B cell (primary cell): ENCODE results near the gene PRKCH. TPM values are rescaled to one million over a fixed set of nuclear protein-coding genes. Genes with fewer than 3 reads are reported as not detected.

Source experiments
- ATAC-seq: fragments of 200-7000 bp; cut with Tn5 transposase; one replicate; pipeline ENCODE4 v1.10.0; 2021; ENCODE audit warnings: low read depth, mild to moderate bottlenecking, moderate number of reproducible peaks, moderate library complexity
- CTCF ChIA-PET: fragments of 350-600 bp; sonication (Branson Sonifier 250); formaldehyde crosslinking; loops from one replicate; lab custom pipeline; 2021; ENCODE audit warnings: antibody characterized with exemption, inconsistent platforms; lab: Charles Lee
- POLR2A ChIA-PET: fragments of 350-600 bp; sonication (Branson Sonifier 250); formaldehyde crosslinking; loops from one replicate; lab custom pipeline; 2021; ENCODE audit warnings: antibody characterized with exemption; lab: Charles Lee
- DNase-seq: peaks from one replicate; pipeline ENCODE4 v3.0.0; 2013
- H2AFZ ChIP-seq: 2 replicates; pipeline ENCODE4 v1.6.1; 2012; ENCODE audit warnings: mild to moderate bottlenecking, low read depth, low read length; ENCODE audit not compliant: insufficient read depth, poor library complexity, severe bottlenecking
- H3K27ac ChIP-seq, 2 donors: 1 replicate in 1 of 2; 2 replicates in 1 of 2; pipeline ENCODE4 v1.5.1; 2012 to 2013; ENCODE audit warnings: low read length in 2 of 2, mild to moderate bottlenecking in 2 of 2, moderate library complexity in 1 of 2
- H3K27me3 ChIP-seq, 4 experiments: fragments of 200-600 bp in 1 of 4; sonication (generic) in 1 of 4; replicated peaks in 1 of 4; 1 replicate in 2 of 4; 2 replicates in 2 of 4; pipeline versions ENCODE4 v1.6.1 to v1.7.0; 2013 to 2016; ENCODE audit warnings: low read length in 3 of 4, mild to moderate bottlenecking in 2 of 4, mixed read lengths in 1 of 4, moderate library complexity in 1 of 4; ENCODE audit not compliant: insufficient read depth in 4 of 4, control insufficient read depth in 3 of 4; ENCODE audit errors: control extremely low read depth in 1 of 4
- H3K36me3 ChIP-seq, 2 experiments: replicated peaks in 1 of 2; 1 replicate in 1 of 2; 2 replicates in 1 of 2; pipeline versions ENCODE4 v1.6.1 to v1.7.1; 2013; ENCODE audit warnings: low read length in 1 of 2; ENCODE audit not compliant: insufficient read depth in 2 of 2, control insufficient read depth in 1 of 2; ENCODE audit errors: control extremely low read depth in 1 of 2, extremely low read depth in 1 of 2
- H3K4me1 ChIP-seq, 2 donors: fragments of 200-600 bp in 1 of 2; sonication (generic) in 1 of 2; 1 replicate in 1 of 2; 2 replicates in 1 of 2; pipeline versions ENCODE4 v1.5.1 to v1.6.1; 2013 to 2017; ENCODE audit warnings: low read length in 2 of 2; ENCODE audit not compliant: control insufficient read depth in 2 of 2, insufficient read depth in 2 of 2
- H3K4me2 ChIP-seq: replicated peaks from 2 replicates; pipeline ENCODE3; 2012; ENCODE audit warnings: mild to moderate bottlenecking, low read depth, low read length; ENCODE audit not compliant: poor library complexity, severe bottlenecking
- H3K4me3 ChIP-seq, 5 experiments: fragments of 200-600 bp in 1 of 5; sonication (generic) in 1 of 5; 1 replicate in 3 of 5; 2 replicates in 2 of 5; pipeline versions ENCODE4 v1.5.1 to v1.7.0; 2011 to 2016; ENCODE audit warnings: low read length in 4 of 5, mild to moderate bottlenecking in 4 of 5, low read depth in 2 of 5, control low read depth in 1 of 5, moderate library complexity in 1 of 5; ENCODE audit not compliant: insufficient read depth in 1 of 5; ENCODE audit errors: control extremely low read depth in 1 of 5, extremely low read depth in 1 of 5
- H3K79me2 ChIP-seq: fragments of 200-600 bp; sonication (generic); one replicate; pipeline ENCODE4 v1.6.0; 2016; ENCODE audit warnings: low read length; ENCODE audit not compliant: control insufficient read depth, insufficient read depth
- H3K9ac ChIP-seq: fragments of 200-600 bp; sonication (generic); 2 replicates; pipeline ENCODE4 v1.6.1; 2017; ENCODE audit warnings: mild to moderate bottlenecking, low read length, moderate library complexity
- H3K9me3 ChIP-seq, 3 donors: one replicate each; pipeline versions ENCODE4 v1.6.1 to v1.7.1; 2013; ENCODE audit warnings: low read length in 2 of 3; ENCODE audit not compliant: control insufficient read depth in 2 of 3, insufficient read depth in 1 of 3; ENCODE audit errors: control extremely low read depth in 1 of 3
- H4K20me1 ChIP-seq: 2 replicates; pipeline ENCODE4 v1.6.0; 2012; ENCODE audit warnings: mild to moderate bottlenecking, low read length; ENCODE audit not compliant: insufficient read depth, control insufficient read depth, poor library complexity, severe bottlenecking
- H3K27ac Mint-ChIP-seq: one replicate; pipeline ENCODE4 v1.8.0; 2021; ENCODE audit warnings: mixed read lengths
- H3K27me3 Mint-ChIP-seq: one replicate; pipeline ENCODE4 v1.8.0; 2021; ENCODE audit warnings: mixed read lengths
- H3K4me1 Mint-ChIP-seq: one replicate; pipeline ENCODE4 v1.8.0; 2021; ENCODE audit warnings: mixed read lengths
- H3K4me3 Mint-ChIP-seq: one replicate; pipeline ENCODE4 v1.8.0; 2021; ENCODE audit warnings: mixed read lengths
- H3K9me3 Mint-ChIP-seq: one replicate; pipeline ENCODE4 v1.8.0; 2022; ENCODE audit warnings: mixed read lengths; ENCODE audit not compliant: insufficient read depth
- CTCF ChIP-seq: fragments of 200-600 bp; IDR thresholded peaks from one replicate; pipeline ENCODE4 v1.8.0; 2022; ENCODE audit warnings: antibody characterized with exemption, mild to moderate bottlenecking
- EZH2 ChIP-seq: IDR thresholded peaks from 2 replicates; pipeline ENCODE4 v1.6.1; 2012; ENCODE audit warnings: borderline replicate concordance, low read depth, mild to moderate bottlenecking, moderate library complexity, low read length; ENCODE audit not compliant: insufficient read depth, poor library complexity, severe bottlenecking
- WGBS: methylation state at CpG from one replicate; pipeline ENCODE4 v1.1.5; 2013; ENCODE audit warnings: missing lambda C conversion rate; ENCODE audit not compliant: insufficient coverage; 5-methylcytosine and 5-hydroxymethylcytosine counted together
- intact Hi-C: fragments of 100-400 bp; cut with micrococcal nuclease; formaldehyde crosslinking; loops from one replicate; pipeline ENCODE4 v1.10.0; 2022
- polyA plus RNA-seq: library from polyadenylated mRNA; depleted of rRNA; stranded (reverse); fragments of >200 nt; gene quantifications from 2 replicates; pipeline ENCODE4 v1.2.3, GENCODE V29; 2012
- total RNA-seq, 2 donors: library from RNA; stranded (reverse); fragments of 120-200 nt in 1 of 2; gene quantifications; 1 replicate in 1 of 2; 2 replicates in 1 of 2; pipeline versions ENCODE4 v1.2.3 to v1.2.4, GENCODE V29; 2013 to 2022

The PRKCH gene
- total and polyA plus RNA-seq, 2 donors (not counting 1 experiment from before 2014, with no cell fraction given): 2.0 to 5.0 TPM

GRCh38 chr14:61491224-61491623 lies 169.8 kb downstream of the PRKCH start:
- Histone ChIP-seq H3K4me1 (peaks cover 30 to 35% of the 10 kb centered on the region in 2 donors), H3K27me3 (no peaks in the 10 kb centered on the region), H3K27ac (no peak overlapping the region), H3K79me2 (no peaks in the 10 kb centered on the region), H3K4me2 (no peak overlapping the region), H3K9ac (no peak overlapping the region), H3K36me3 (no peaks in the 10 kb centered on the region), H2AFZ (no peak overlapping the region), H4K20me1 (no peaks in the 10 kb centered on the region), H3K9me3 (no peaks in the 10 kb centered on the region), H3K4me3 (no peak overlapping the region)
- POLR2A ChIA-PET: interaction anchor here (0.7 to 3.3 kb wide), 4 partner anchors 9 to 204 kb away, joined by 3 to 13 read pairs (median 4); partner anchors contain the start of gene HIF1A
- CTCF ChIA-PET: interaction anchor here (0.7 to 2.3 kb wide), 3 partner anchors 9 to 36 kb away, joined by 4 to 6 read pairs (median 4); no protein-coding TSS in a partner anchor
- Mint-ChIP-seq H3K4me1 (peaks cover 32% of the 10 kb centered on the region), H3K9me3 (no peaks in the 10 kb centered on the region), H3K27ac (no peak overlapping the region), H3K27me3 (no peaks in the 10 kb centered on the region), H3K4me3 (no peak overlapping the region)
- no peak for DNase-seq
- ATAC-seq: no peak
- no CpG with 5 or more reads among the region's 1 CpG for WGBS
- intact Hi-C loops: no loop called here
- no peak for TF ChIP-seq CTCF
- TF ChIP-seq EZH2: no peak

- intact Hi-C loops: no loop called here
These were observed 170.6 kb downstream of the PRKCH start for GRCh38 chr14:61491876-61492434.

More at GRCh38 chr14:61491876-61492434, 170.6 kb downstream of the PRKCH start:
- Histone ChIP-seq H3K36me3 (no peaks in the 10 kb centered on the region), H3K27ac (no peak overlapping the region), H4K20me1 (no peaks in the 10 kb centered on the region), H3K4me1 (peaks cover 28 to 34% of the 10 kb centered on the region in 2 donors), H3K9ac (no peak overlapping the region), H2AFZ (no peak overlapping the region), H3K79me2 (no peaks in the 10 kb centered on the region), H3K27me3 (no peaks in the 10 kb centered on the region), H3K9me3 (no peaks in the 10 kb centered on the region), H3K4me2 (no peak overlapping the region), H3K4me3 (no peak overlapping the region)
- ATAC-seq: no peak
- TF ChIP-seq EZH2 (no peak), CTCF (no peak)
- WGBS: 94% methylated on average over 2 of the region's 5 CpGs
- ChIA-PET POLR2A (interaction anchor here (0.7 to 3.3 kb wide), 2 partner anchors 8 to 11 kb away, joined by 4 to 13 read pairs; no protein-coding TSS in a partner anchor), CTCF (interaction anchor here (2.3 to 2.6 kb wide), 2 partner anchors 8 to 11 kb away, joined by 6 to 14 read pairs; no protein-coding TSS in a partner anchor)
- no peaks in the 10 kb centered on the region for H3K9me3 Mint-ChIP-seq
- no peak for DNase-seq
- H3K4me3 Mint-ChIP-seq: no peak overlapping the region
- no peak overlapping the region for H3K27ac Mint-ChIP-seq
- H3K4me1 Mint-ChIP-seq: peaks cover 30% of the 10 kb centered on the region
- no peaks in the 10 kb centered on the region for H3K27me3 Mint-ChIP-seq
